Panc1 (cell line): ENCODE data around the gene IL17RE.

Experiments used
- REST ChIP-seq, 2 experiments: IDR thresholded peaks; 2 replicates each; pipeline ENCODE4 v1.6.1; 2011 to 2012; ENCODE audit warnings: low read depth in 2 of 2, control low read depth in 1 of 2, low read length in 1 of 2, mild to moderate bottlenecking in 1 of 2, moderate library complexity in 1 of 2; ENCODE audit not compliant: insufficient read depth in 1 of 2
- TF ChIP-seq, protein P1 (sequence below): fragments of 450-650 bp; IDR thresholded peaks from 2 replicates; pipeline ENCODE4 v1.5.1; 2017; ENCODE audit warnings: mild to moderate bottlenecking

DNA sequence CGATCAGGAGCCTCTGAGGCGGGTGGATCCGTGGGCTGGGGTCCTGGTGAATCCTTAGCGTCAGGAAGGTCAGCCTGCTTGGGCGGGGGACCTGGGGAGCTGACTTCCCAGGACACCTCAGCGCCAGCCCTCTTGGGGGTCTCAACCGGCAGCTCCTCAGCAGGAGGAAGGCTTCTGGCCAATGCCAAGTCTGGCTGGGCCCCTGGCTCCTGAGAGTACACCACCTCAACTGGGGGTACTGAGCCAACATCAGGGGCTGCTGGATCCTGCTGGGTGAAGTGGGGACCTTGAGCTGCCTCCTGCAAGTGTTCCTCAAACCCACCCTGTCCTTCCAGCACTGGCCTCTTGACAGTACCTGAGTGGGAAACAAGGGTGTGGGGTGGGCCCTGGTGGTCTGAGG lies 46.5 kb downstream of the IL17RE start:
- TF ChIP-seq, protein P1, sequence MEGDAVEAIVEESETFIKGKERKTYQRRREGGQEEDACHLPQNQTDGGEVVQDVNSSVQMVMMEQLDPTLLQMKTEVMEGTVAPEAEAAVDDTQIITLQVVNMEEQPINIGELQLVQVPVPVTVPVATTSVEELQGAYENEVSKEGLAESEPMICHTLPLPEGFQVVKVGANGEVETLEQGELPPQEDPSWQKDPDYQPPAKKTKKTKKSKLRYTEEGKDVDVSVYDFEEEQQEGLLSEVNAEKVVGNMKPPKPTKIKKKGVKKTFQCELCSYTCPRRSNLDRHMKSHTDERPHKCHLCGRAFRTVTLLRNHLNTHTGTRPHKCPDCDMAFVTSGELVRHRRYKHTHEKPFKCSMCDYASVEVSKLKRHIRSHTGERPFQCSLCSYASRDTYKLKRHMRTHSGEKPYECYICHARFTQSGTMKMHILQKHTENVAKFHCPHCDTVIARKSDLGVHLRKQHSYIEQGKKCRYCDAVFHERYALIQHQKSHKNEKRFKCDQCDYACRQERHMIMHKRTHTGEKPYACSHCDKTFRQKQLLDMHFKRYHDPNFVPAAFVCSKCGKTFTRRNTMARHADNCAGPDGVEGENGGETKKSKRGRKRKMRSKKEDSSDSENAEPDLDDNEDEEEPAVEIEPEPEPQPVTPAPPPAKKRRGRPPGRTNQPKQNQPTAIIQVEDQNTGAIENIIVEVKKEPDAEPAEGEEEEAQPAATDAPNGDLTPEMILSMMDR: no peak
- no peak for TF ChIP-seq REST (IDR thresholded peaks at IDR 0.05; ENCODE audit: insufficient read depth in 1 of 2, low read depth in 2 of 2, low read length in 1 of 2)
